Gastroesophageal sphincter (tissue), 4 donors: Measurements from ENCODE around the gene TBC1D2B. TPM values are rescaled to one million over a fixed set of nuclear protein-coding genes. Genes with fewer than 3 reads are reported as not detected.
"Not testable (repeated sequence)": the region's sequence is repeated elsewhere in the genome, so short reads cannot be mapped to it uniquely, and the experiment has no call there.

Experiments used
- ATAC-seq: fragments of 150-250 bp; one replicate; pipeline ENCODE4 v1.9.1; 2016; ENCODE audit warnings: mild to moderate bottlenecking, moderate library complexity
- H3K27ac ChIP-seq, 4 donors: fragments of 200-600 bp; sonication (generic) in 3 of 4; 1 replicate in 3 of 4; 2 replicates in 1 of 4; pipeline ENCODE4 v1.5.1; 2016 to 2019
- H3K27me3 ChIP-seq: fragments of 200-600 bp; sonication (generic); one replicate; pipeline ENCODE4 v1.5.1; 2019
- H3K36me3 ChIP-seq, 2 donors: fragments of 200-600 bp; sonication (generic); one replicate each; pipeline ENCODE4 v1.5.1; 2019; ENCODE audit warnings: control low read depth in 1 of 2
- H3K4me1 ChIP-seq, 3 donors: fragments of 200-600 bp; sonication (generic); 1 replicate in 2 of 3; 2 replicates in 1 of 3; pipeline ENCODE4 v1.5.1; 2016 to 2019; ENCODE audit warnings: control low read depth in 2 of 3
- H3K4me3 ChIP-seq, 2 donors: fragments of 200-600 bp; sonication (generic); one replicate each; pipeline ENCODE4 v1.5.1; 2019; ENCODE audit warnings: mild to moderate bottlenecking in 1 of 2, moderate library complexity in 1 of 2
- H3K9me3 ChIP-seq, 3 donors: fragments of 200-600 bp; sonication (generic); one replicate each; pipeline ENCODE4 v1.5.1; 2017 to 2019; ENCODE audit warnings: control low read depth in 2 of 3
- EP300 ChIP-seq: sonication (generic); formaldehyde crosslinking; IDR thresholded peaks from one replicate; pipeline ENCODE4 v1.6.1; 2017; ENCODE audit warnings: antibody characterized with exemption, mild to moderate bottlenecking
- POLR2A ChIP-seq, 2 donors: fragments of 450-650 bp; IDR thresholded peaks; one replicate each; pipeline ENCODE4 v1.6.1; 2017; ENCODE audit warnings: antibody characterized with exemption in 2 of 2, mild to moderate bottlenecking in 2 of 2, moderate library complexity in 1 of 2
- POLR2AphosphoS5 ChIP-seq: sonication (generic); formaldehyde crosslinking; IDR thresholded peaks from one replicate; pipeline ENCODE4 v1.6.1; 2017; ENCODE audit warnings: antibody characterized with exemption
- WGBS, 2 donors: methylation state at CpG; one replicate each; pipeline ENCODE4 v1.1.5; 2018; ENCODE audit warnings: low coverage in 1 of 2; 5-methylcytosine and 5-hydroxymethylcytosine counted together
- total RNA-seq, 4 donors: library from RNA; depleted of rRNA; stranded (reverse); fragments of >200 nt; gene quantifications; one replicate each; pipeline ENCODE4 v1.1.0, GENCODE V29; 2016
- TF ChIP-seq, protein P1 (sequence below), 4 experiments: fragments of 200-600 bp in 2 of 4; fragments of 450-650 bp in 2 of 4; sonication (generic) in 1 of 4; IDR thresholded peaks; one replicate each; pipeline ENCODE4 v1.5.1; 2017 to 2019; ENCODE audit warnings: antibody characterized with exemption in 4 of 4, mild to moderate bottlenecking in 2 of 4, moderate library complexity in 2 of 4

TBC1D2B gene
- total RNA-seq, 4 donors from 2014 or later = 36.9 to 51.7 (median 46.5) TPM

DNA sequence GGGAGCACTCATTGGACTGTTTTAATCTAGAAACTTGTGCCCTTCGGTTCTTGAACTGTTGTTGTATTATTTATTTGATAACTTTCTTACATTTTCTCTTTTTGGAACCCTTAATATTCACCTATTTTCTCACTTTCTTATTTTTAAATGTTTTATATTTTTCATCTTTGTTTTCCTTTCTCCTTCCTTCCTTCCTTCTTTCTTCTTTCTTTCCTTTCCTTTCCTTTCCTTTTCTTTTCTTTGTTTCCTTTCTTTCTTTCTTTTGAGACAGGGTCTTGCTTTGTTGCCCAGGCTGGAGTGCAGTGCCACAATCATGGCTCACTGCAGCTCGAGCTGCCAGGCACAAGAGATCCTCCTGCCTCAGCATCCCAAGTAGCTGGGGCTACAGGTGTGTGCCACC, 108.5 kb downstream of the TBC1D2B start:
- no peak for ATAC-seq
- Histone ChIP-seq H3K4me1 (peaks cover 3 to 6% (median 4%) of the 10 kb centered on the region in 3 donors), H3K27me3 (no peaks in the 10 kb centered on the region), H3K27ac (no peak overlapping the region), H3K4me3 (no peak overlapping the region), H3K36me3 (no peaks in the 10 kb centered on the region), H3K9me3 (no peaks in the 10 kb centered on the region)
- WGBS, 2 donors = 89 to 100% methylated on average over 1 to 2 of the region's 2 CpGs
- TF ChIP-seq EP300 (no peak), POLR2A (IDR thresholded peaks at IDR 0.05) (no peak), POLR2AphosphoS5 (no peak)
- TF ChIP-seq, protein P1, sequence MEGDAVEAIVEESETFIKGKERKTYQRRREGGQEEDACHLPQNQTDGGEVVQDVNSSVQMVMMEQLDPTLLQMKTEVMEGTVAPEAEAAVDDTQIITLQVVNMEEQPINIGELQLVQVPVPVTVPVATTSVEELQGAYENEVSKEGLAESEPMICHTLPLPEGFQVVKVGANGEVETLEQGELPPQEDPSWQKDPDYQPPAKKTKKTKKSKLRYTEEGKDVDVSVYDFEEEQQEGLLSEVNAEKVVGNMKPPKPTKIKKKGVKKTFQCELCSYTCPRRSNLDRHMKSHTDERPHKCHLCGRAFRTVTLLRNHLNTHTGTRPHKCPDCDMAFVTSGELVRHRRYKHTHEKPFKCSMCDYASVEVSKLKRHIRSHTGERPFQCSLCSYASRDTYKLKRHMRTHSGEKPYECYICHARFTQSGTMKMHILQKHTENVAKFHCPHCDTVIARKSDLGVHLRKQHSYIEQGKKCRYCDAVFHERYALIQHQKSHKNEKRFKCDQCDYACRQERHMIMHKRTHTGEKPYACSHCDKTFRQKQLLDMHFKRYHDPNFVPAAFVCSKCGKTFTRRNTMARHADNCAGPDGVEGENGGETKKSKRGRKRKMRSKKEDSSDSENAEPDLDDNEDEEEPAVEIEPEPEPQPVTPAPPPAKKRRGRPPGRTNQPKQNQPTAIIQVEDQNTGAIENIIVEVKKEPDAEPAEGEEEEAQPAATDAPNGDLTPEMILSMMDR (IDR thresholded peaks at IDR 0.05) = no peak

DNA sequence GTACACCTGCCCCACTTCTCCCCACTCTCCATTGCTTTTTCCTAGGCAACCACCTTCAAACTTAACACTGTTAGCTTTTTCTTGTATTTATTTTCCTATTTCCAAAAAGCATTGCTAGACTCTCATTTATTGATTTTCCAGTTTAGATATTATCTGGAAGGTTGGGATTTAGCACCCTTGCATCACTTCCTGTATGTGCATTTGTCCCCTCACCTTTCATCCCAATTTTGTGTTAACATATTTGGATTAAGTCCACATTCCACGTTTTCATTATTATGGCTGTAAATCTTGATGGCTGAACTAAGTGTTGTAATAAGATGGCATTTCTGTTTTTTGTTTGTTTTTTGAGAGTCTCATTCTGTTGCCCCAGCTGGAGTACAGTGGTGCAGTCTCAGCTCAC, 109.7 kb downstream of the TBC1D2B start:
- H3K36me3 ChIP-seq = no peaks in the 10 kb centered on the region
- no peaks in the 10 kb centered on the region for H3K4me1 ChIP-seq
- WGBS, 2 donors = 17 to 64% methylated on average over 1 of the region's 1 CpG
- ATAC-seq = no peak
- no peaks in the 10 kb centered on the region for H3K9me3 ChIP-seq
- no peaks in the 10 kb centered on the region for H3K27me3 ChIP-seq
- no peak overlapping the region for H3K27ac ChIP-seq
- no peak overlapping the region for H3K4me3 ChIP-seq
- no peak for TF ChIP-seq POLR2AphosphoS5
- no peak for TF ChIP-seq POLR2A (IDR thresholded peaks at IDR 0.05)
- TF ChIP-seq, protein P1 (IDR thresholded peaks at IDR 0.05) = no peak
- TF ChIP-seq EP300 = no peak

DNA sequence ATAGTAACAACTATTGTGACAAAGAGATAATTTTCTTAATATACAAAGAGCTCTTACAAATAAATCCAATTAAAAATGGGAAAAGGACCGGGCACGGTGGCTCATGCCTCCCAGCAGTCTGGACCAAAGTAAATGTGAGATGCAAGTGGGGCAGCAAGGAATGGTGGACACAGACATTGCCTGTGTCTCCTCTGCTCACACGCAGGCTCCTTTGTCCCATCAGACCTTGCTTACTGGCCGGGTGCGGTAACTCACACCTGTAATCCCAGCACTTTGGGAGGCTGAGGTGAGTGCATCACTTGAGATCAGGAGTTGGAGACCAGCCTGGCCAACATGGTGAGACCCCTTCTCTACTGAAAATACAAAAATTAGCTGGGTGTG, 110.3 kb downstream of the TBC1D2B start:
- H3K27me3 ChIP-seq, ATAC-seq, H3K36me3 ChIP-seq, H3K27ac ChIP-seq, H3K4me1 ChIP-seq, H3K9me3 ChIP-seq, H3K4me3 ChIP-seq: not testable (repeated sequence)
- 43 to 75% methylated on average over 2 of the region's 5 CpGs for WGBS, 2 donors

DNA sequence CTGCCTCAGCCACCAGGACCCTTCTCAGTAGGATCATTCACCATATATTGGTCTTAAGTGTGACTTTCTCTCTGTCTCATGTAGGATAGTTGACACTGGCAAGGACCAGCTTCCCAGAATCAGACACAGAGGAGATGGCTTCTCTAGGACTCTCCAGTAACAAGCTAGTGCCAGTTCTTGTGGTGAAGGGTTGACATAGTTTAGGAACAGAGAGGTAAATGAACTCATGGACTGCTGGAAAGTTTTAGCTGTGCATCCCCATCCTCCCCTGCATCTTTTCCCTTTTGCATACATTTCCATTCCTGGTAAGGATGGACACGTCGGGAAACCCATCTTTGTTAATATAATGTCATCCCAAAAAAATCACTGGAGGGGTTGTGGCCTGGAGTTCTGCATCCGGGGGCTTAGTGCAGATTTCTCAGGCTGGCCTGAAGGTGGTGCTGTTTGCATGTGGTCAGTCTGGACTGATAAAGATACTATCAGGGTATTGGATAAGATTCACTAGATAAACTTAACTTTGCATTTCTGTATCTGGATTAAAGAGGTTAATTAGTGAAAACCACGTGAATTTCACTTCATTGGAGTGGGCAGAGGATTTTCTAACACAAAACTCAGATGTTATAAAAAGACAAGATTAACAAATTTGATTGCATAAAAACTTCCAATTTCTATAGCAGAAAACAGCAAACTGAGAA, 110.8 kb downstream of the TBC1D2B start:
- Histone ChIP-seq H3K4me3 (no peak overlapping the region), H3K9me3 (no peaks in the 10 kb centered on the region), H3K27ac (no peak overlapping the region), H3K4me1 (no peaks in the 10 kb centered on the region), H3K27me3 (no peaks in the 10 kb centered on the region), H3K36me3 (no peaks in the 10 kb centered on the region)
- peak; percentile 69 for ATAC-seq
- TF ChIP-seq POLR2A (IDR thresholded peaks at IDR 0.05) (no peak), EP300 (no peak), POLR2AphosphoS5 (no peak)
- TF ChIP-seq, protein P1 (IDR thresholded peaks at IDR 0.05) = peak; percentile 78 to 88 (median 83)
- 0% methylated on average over 4 of the region's 4 CpGs for WGBS, 2 donors

DNA sequence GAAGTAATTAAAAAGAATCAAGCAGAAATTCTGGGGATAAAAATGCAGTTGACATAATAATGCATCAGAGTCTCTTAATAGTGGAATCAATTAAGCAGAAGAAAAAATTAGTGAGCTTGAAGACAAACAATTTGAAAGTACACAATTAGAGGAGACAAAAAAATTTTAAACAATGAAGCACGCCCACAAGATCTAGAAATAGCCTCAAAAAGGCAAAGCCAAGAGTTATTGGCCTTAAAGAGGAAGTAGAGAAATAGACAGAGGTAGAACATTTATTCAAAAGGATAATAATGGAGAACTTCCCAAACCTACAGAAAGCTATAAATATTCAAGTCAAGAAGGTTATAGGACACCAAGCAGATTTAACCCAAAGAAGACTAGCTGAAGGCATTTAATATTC, 113.3 kb downstream of the TBC1D2B start:
- TF ChIP-seq POLR2A (IDR thresholded peaks at IDR 0.05) = no peak
- TF ChIP-seq, protein P1 (IDR thresholded peaks at IDR 0.05) = no peak
- no peak for TF ChIP-seq POLR2AphosphoS5
- no peak for TF ChIP-seq EP300
- WGBS, 2 donors = 50% methylated on average over 1 of the region's 1 CpG; no CpG with 5 or more reads in 1 of the 2 donors
- H3K4me3 ChIP-seq = no peak overlapping the region
- H3K27me3 ChIP-seq = no peaks in the 10 kb centered on the region
- H3K27ac ChIP-seq = no peak overlapping the region
- H3K36me3 ChIP-seq = no peaks in the 10 kb centered on the region
- H3K9me3 ChIP-seq = no peaks in the 10 kb centered on the region
- no peak for ATAC-seq
- H3K4me1 ChIP-seq = peaks cover 0 to 8% (median 0%) of the 10 kb centered on the region in 3 donors
